ENCODE measurements around the gene PRCC. TPM values are rescaled to one million over a fixed set of nuclear protein-coding genes. Genes with fewer than 3 reads are reported as not detected.
"Not testable (repeated sequence)": the region's sequence is repeated elsewhere in the genome, so short reads cannot be mapped to it uniquely, and the experiment has no call there.

Gene PRCC
- total RNA-seq, 1 experiment from 2014 or later, result 131 TPM

DNA sequence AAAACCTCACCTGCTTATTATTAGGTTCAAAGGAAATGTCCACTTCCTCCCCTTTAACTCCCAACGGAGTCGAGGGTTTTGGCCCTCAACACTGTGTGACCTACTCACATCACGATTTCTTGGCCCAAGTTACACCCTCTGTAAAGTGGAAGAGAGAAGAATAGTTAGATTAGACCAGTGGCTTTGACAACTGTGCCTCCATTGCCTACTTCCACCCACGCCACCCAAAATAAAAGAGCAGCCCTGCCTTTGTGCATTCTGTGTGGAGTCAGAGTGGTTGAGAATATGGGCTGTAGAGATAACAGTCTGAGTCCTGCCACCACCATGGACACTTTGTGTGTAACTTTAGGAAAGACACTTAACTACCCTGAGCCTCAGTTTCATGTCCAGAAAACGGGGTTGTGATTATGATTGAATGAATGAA lies 11.8 kb upstream of the PRCC start:
- Mint-ChIP-seq H3K4me3 (ENCODE audit: unreplicated experiment) (no peak overlapping the region), H3K9me3 (ENCODE audit: unreplicated experiment) (no peaks in the 10 kb centered on the region), H3K27ac (ENCODE audit: low read depth, unreplicated experiment) (no peak overlapping the region), H3K36me3 (ENCODE audit: insufficient read depth, unreplicated experiment) (peaks cover 6% of the 10 kb centered on the region), H3K4me1 (ENCODE audit: insufficient read depth, unreplicated experiment) (peaks cover 6% of the 10 kb centered on the region), H3K27me3 (ENCODE audit: insufficient read depth, unreplicated experiment) (no peaks in the 10 kb centered on the region)
- ChIA-PET POLR2A (interaction anchor here (10.7 kb wide), 1 partner anchor 11 kb away, joined by 299 read pairs; the partner anchor contains the start of gene PRCC), CTCF (interaction anchor here (0.6 to 4.3 kb wide), 7 partner anchors 14 to 172 kb away, joined by 3 to 32 read pairs (median 5); no protein-coding TSS in a partner anchor)
- no TSS peak for BruUV-seq (replicated peaks)
- no peak for DNase-seq (ENCODE audit: unreplicated experiment)
- intact Hi-C loops (cut with micrococcal nuclease), result no loop called here
- TF ChIP-seq CTCF (IDR thresholded peaks at IDR 0.05; ENCODE audit: unreplicated experiment), result no peak

DNA sequence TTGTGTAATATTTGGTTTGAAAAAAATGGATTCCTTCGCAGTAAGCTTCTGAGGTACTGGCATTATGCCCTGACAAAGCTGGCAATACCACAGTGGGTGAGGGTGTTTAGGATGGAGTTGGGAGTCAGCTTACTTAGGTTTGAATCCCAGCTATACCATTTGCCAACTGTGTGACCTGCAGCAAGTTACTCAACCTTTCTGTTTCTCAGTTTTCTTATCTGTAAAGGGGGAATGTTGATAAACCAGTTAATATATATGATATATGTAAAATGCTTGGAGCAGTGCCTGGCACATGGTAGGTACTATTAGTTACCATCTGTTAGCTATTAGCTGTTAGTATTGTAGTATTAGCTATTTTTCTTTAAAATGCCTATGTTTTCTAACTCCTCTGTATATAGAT lies 11.0 kb upstream of the PRCC start:
- Mint-ChIP-seq H3K36me3 (ENCODE audit: insufficient read depth, unreplicated experiment) (peaks cover 6% of the 10 kb centered on the region), H3K27ac (ENCODE audit: low read depth, unreplicated experiment) (no peak overlapping the region), H3K4me3 (ENCODE audit: unreplicated experiment) (no peak overlapping the region), H3K9me3 (ENCODE audit: unreplicated experiment) (no peaks in the 10 kb centered on the region), H3K4me1 (ENCODE audit: insufficient read depth, unreplicated experiment) (peaks cover 6% of the 10 kb centered on the region), H3K27me3 (ENCODE audit: insufficient read depth, unreplicated experiment) (no peaks in the 10 kb centered on the region)
- no peak for DNase-seq (ENCODE audit: unreplicated experiment)
- no peak for TF ChIP-seq CTCF (IDR thresholded peaks at IDR 0.05; ENCODE audit: unreplicated experiment)
- CTCF ChIA-PET, result interaction anchor here (0.6 to 4.3 kb wide), 15 partner anchors 8 to 270 kb away, joined by 3 to 32 read pairs (median 4); no protein-coding TSS in a partner anchor
- no TSS peak for BruUV-seq (replicated peaks)
- POLR2A ChIA-PET, result interaction anchor here (0.9 to 10.7 kb wide), 3 partner anchors 10 to 30 kb away, joined by 3 to 299 read pairs (median 5); partner anchors contain the start of genes MRPL24 and PRCC
- intact Hi-C loops (cut with micrococcal nuclease), result no loop called here

GRCh38 chr1:156757572-156758253 lies 9.6 kb upstream of the PRCC start:
- H3K4me1 Mint-ChIP-seq (ENCODE audit: insufficient read depth, unreplicated experiment); H3K27me3 Mint-ChIP-seq (ENCODE audit: insufficient read depth, unreplicated experiment); H3K36me3 Mint-ChIP-seq (ENCODE audit: insufficient read depth, unreplicated experiment); H3K27ac Mint-ChIP-seq (ENCODE audit: low read depth, unreplicated experiment); DNase-seq (ENCODE audit: unreplicated experiment); BruUV-seq (replicated peaks); H3K4me3 Mint-ChIP-seq (ENCODE audit: unreplicated experiment); H3K9me3 Mint-ChIP-seq (ENCODE audit: unreplicated experiment); intact Hi-C loops (cut with micrococcal nuclease): not testable (repeated sequence)
- CTCF ChIA-PET, result interaction anchor here (0.6 to 4.3 kb wide), 6 partner anchors 15 to 132 kb away, joined by 3 to 32 read pairs (median 4); no protein-coding TSS in a partner anchor
- POLR2A ChIA-PET, result interaction anchor here (0.9 to 10.7 kb wide), 2 partner anchors 9 to 17 kb away, joined by 5 to 299 read pairs; partner anchors contain the start of genes MRPL24 and PRCC

DNA sequence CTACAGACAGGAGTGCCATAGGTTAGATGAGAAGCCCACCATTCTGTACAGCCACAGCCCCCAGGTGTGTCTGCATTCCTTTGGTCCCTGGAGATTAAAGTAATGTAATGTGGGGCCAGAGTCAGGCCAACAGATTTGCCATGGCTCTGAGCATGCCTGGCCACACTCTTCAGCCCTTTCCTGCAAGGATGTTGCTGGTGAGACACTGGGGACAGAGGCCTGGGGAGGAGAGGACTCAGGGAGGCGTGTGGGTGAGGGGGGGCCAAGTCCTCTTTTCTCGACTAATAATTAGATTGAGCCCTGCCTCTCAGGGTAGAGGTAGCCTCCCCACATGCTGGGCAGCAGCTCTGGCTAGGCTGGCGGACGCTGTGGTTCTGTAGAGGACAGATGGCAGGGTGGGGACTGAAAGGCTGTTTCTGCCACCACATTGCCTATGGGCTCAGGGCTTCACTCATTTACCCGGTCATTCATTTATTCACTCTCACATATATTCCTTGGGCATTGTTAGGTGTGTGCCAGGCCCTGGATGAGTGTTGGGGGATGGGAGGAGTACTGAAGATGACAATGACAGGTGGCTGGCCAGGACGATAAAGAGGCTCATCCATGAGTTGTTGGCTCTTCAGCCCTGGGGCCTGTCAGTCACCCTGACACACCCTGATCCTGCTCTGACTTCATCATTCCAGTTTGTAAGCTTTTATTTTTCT lies 7.1 kb upstream of the PRCC start:
- H3K4me1 Mint-ChIP-seq (ENCODE audit: insufficient read depth, unreplicated experiment), result no peaks in the 10 kb centered on the region
- ChIA-PET CTCF (interaction anchor here (0.5 to 1.3 kb wide), 4 partner anchors 8 to 103 kb away, joined by 3 to 7 read pairs (median 3); partner anchors contain the start of gene HDGF), POLR2A (interaction anchor here (0.6 to 1.4 kb wide), 4 partner anchors 8 to 129 kb away, joined by 3 to 7 read pairs (median 5); partner anchors contain the start of genes HDGF and MRPL24)
- BruUV-seq (replicated peaks), result no TSS peak
- H3K9me3 Mint-ChIP-seq (ENCODE audit: unreplicated experiment), result no peaks in the 10 kb centered on the region
- DNase-seq (ENCODE audit: unreplicated experiment), result no peak
- H3K4me3 Mint-ChIP-seq (ENCODE audit: unreplicated experiment), result no peak overlapping the region
- TF ChIP-seq CTCF (IDR thresholded peaks at IDR 0.05; ENCODE audit: unreplicated experiment), result no peak
- no peak overlapping the region for H3K27ac Mint-ChIP-seq (ENCODE audit: low read depth, unreplicated experiment)
- intact Hi-C loops (cut with micrococcal nuclease), result no loop called here
- peaks cover 9% of the 10 kb centered on the region for H3K36me3 Mint-ChIP-seq (ENCODE audit: insufficient read depth, unreplicated experiment)
- no peaks in the 10 kb centered on the region for H3K27me3 Mint-ChIP-seq (ENCODE audit: insufficient read depth, unreplicated experiment)

Data from MCF 10A (cell line).